Measurements from ENCODE around the gene SERPINA9.

DNA sequence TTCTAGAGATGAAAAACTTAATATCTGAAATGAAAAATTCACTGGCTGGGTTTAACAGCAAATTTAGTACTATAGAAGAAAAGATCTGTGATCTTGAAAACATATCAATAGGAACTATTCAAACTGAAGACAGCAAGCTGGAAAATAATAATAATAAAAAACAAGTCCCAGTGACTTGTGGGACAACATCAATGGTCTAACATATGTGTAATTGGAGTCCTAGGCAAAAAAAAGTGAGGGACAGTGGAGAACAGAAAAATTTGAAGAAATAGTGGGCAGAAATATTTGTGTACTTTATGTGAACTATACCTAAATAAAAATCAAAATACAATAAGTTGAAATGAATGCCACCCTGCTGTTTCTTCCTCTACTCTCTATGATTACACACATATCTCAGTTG lies 2.4 kb upstream of the SERPINA9 start:
- TF ChIP-seq GATA2 (IDR thresholded peaks at IDR 0.05; ENCODE audit: low read depth, low read length) (no peak), GATA3 (IDR thresholded peaks at IDR 0.05; ENCODE audit: low read depth, low read length) (no peak)

All from SH-SY5Y (cell line).